PFSK-1 (cell line): ENCODE data around the gene VPS9D1.

ENCODE experiments used
- FOXP2 ChIP-seq: optimal IDR thresholded peaks from 2 replicates; pipeline ENCODE3; 2011; ENCODE audit warnings: borderline replicate concordance, control low read depth, inconsistent platforms; ENCODE audit not compliant: insufficient read depth; ENCODE audit errors: extremely low read length, extremely low read depth
- POLR2AphosphoS5 ChIP-seq: IDR thresholded peaks from 2 replicates; pipeline ENCODE4 v1.6.1; 2012; ENCODE audit warnings: low read depth, mild to moderate bottlenecking, control low read depth, low read length, moderate library complexity
- REST ChIP-seq, 2 experiments: IDR thresholded peaks; 2 replicates each; pipeline versions ENCODE4 v1.6.1 to v1.8.0; 2011 to 2012; ENCODE audit warnings: low read depth in 2 of 2, low read length in 2 of 2, control low read depth in 1 of 2, inconsistent platforms in 1 of 2, mild to moderate bottlenecking in 1 of 2, moderate library complexity in 1 of 2; ENCODE audit not compliant: insufficient read depth in 1 of 2
- SIN3A ChIP-seq: IDR thresholded peaks from 2 replicates; pipeline ENCODE4 v1.6.1; 2012; ENCODE audit warnings: mild to moderate bottlenecking, low read length, moderate library complexity, borderline replicate concordance; ENCODE audit not compliant: insufficient read depth
- TAF1 ChIP-seq: IDR thresholded peaks from 2 replicates; pipeline ENCODE4 v1.6.1; 2012; ENCODE audit warnings: low read length, control low read depth, borderline replicate concordance; ENCODE audit not compliant: insufficient read depth

The VPS9D1 gene

GRCh38 chr16:89672177-89672941 is 48.3 kb downstream of the VPS9D1 start:
- no peak for TF ChIP-seq REST (IDR thresholded peaks at IDR 0.05; ENCODE audit: insufficient read depth in 1 of 2, low read depth in 2 of 2, low read length in 2 of 2)
- no peak for TF ChIP-seq POLR2AphosphoS5
- no peak for TF ChIP-seq TAF1
- no peak for TF ChIP-seq FOXP2
- no peak for TF ChIP-seq SIN3A

GRCh38 chr16:89670496-89671431 is 49.9 kb downstream of the VPS9D1 start:
- TF ChIP-seq SIN3A: no peak

GRCh38 chr16:89669755-89670154 is 50.9 kb downstream of the VPS9D1 start:
- TF ChIP-seq TAF1 (no peak), FOXP2 (no peak), POLR2AphosphoS5 (no peak), REST (IDR thresholded peaks at IDR 0.05; ENCODE audit: insufficient read depth in 1 of 2, low read depth in 2 of 2, low read length in 2 of 2) (no peak), SIN3A (no peak)

- TF ChIP-seq POLR2AphosphoS5 (no peak), SIN3A (no peak), REST (IDR thresholded peaks at IDR 0.05; ENCODE audit: insufficient read depth in 1 of 2, low read depth in 2 of 2, low read length in 2 of 2) (no peak), FOXP2 (no peak), TAF1 (no peak)
Measured at GRCh38 chr16:89668790-89669158, 51.9 kb downstream of the VPS9D1 start.

GRCh38 chr16:89667633-89668032 is 53.1 kb downstream of the VPS9D1 start:
- TF ChIP-seq REST (IDR thresholded peaks at IDR 0.05; ENCODE audit: insufficient read depth in 1 of 2, low read depth in 2 of 2, low read length in 2 of 2) (no peak), POLR2AphosphoS5 (no peak), FOXP2 (no peak), TAF1 (no peak), SIN3A (no peak)
